HAP-1 (cell line): ENCODE measurements around the gene ZNF618.
A peak's percentile ranks its signal among the peaks of the same experiment; 100 is the strongest.

Experiments
- DNase-seq, 2 experiments: peaks; one replicate each; pipeline ENCODE4 v3.0.0-alpha.2; 2016 to 2020; ENCODE audit warnings: low spot score in 2 of 2
- H3K27me3 ChIP-seq: fragments of 250-450 bp; sonication (Bioruptor Pico); 2 replicates; pipeline ENCODE4 v1.5.1; 2020; ENCODE audit warnings: low read depth, mild to moderate bottlenecking, moderate library complexity
- H3K36me3 ChIP-seq: fragments of 250-450 bp; sonication (Bioruptor Pico); replicated peaks from 2 replicates; pipeline ENCODE4 v1.5.1; 2020; ENCODE audit warnings: mild to moderate bottlenecking
- H3K4me1 ChIP-seq: fragments of 250-450 bp; sonication (Bioruptor Pico); 2 replicates; pipeline ENCODE4 v1.5.1; 2020; ENCODE audit warnings: mild to moderate bottlenecking
- H3K4me3 ChIP-seq: fragments of 250-450 bp; sonication (Bioruptor Pico); 2 replicates; pipeline ENCODE4 v1.5.1; 2020; ENCODE audit warnings: mild to moderate bottlenecking, moderate library complexity
- H3K9me3 ChIP-seq: fragments of 250-450 bp; sonication (Bioruptor Pico); 2 replicates; pipeline ENCODE4 v1.5.1; 2020; ENCODE audit warnings: mild to moderate bottlenecking, moderate library complexity
- in situ Hi-C: fragments of 300-500 bp; cut with MboI; formaldehyde crosslinking; loops from 3 replicates; pipeline ENCODE4 v1.14.3; 2020; ENCODE audit warnings: low sequenced_read_pairs, inconsistent platforms, mixed read lengths

The ZNF618 gene

DNA sequence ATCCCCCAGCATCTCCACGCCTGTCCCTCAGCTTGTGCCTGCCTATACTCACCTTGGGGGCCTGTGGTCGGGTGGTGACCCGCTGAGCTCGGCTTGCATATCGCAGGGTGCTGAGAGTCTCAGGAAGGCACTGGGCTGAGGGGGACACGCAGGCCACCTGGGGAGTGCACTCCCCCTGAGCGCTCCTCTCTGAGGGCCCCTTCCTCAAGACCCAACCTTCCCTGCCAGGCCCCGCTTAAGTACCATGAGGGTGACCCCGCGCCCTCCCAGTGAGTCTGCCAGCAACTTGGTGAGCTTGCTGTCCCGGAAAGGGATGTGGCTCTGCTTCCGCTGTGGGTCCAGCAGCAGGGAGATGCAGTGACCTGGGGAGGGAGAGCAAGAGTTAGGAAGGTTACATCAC, 218.9 kb downstream of the ZNF618 start:
- in situ Hi-C loops, result loop anchor here (10.0 kb wide), 1 partner anchor 190 kb away; no protein-coding TSS in a partner anchor
- H3K36me3 ChIP-seq, result no peaks in the 10 kb centered on the region
- DNase-seq, result no peak
- no peak overlapping the region for H3K4me3 ChIP-seq
- H3K4me1 ChIP-seq, result peaks cover 3% of the 10 kb centered on the region; the same call in 1 of the 2 replicates
- no peaks in the 10 kb centered on the region for H3K9me3 ChIP-seq
- H3K27me3 ChIP-seq, result no peaks in the 10 kb centered on the region

DNA sequence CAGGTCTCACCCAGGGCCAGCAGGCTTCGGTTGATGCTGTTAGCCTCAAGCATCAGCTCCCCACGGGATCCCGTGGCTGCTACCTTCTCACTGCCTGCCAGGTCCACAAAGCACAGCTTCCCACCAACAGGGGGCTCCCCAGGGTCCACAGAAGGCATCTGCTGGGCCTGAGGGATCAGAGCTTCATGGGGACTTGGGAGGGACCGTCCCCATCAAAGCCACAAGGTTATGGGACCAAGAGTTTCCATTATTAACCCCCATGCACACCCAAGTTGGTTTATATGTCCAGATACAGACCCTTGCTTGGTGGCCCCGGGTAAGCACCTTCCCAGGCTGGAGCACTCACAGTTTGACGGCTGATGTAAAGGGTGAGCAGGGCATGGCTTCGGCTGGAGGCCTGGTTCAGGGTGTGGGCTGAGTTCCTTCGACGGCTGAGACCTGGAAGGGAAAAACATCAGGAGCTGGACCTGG, 220.0 kb downstream of the ZNF618 start:
- no peaks in the 10 kb centered on the region for H3K36me3 ChIP-seq
- in situ Hi-C loops, result loop anchor here (10.0 kb wide), 1 partner anchor 189 kb away; no protein-coding TSS in a partner anchor
- H3K27me3 ChIP-seq, result no peaks in the 10 kb centered on the region

DNA sequence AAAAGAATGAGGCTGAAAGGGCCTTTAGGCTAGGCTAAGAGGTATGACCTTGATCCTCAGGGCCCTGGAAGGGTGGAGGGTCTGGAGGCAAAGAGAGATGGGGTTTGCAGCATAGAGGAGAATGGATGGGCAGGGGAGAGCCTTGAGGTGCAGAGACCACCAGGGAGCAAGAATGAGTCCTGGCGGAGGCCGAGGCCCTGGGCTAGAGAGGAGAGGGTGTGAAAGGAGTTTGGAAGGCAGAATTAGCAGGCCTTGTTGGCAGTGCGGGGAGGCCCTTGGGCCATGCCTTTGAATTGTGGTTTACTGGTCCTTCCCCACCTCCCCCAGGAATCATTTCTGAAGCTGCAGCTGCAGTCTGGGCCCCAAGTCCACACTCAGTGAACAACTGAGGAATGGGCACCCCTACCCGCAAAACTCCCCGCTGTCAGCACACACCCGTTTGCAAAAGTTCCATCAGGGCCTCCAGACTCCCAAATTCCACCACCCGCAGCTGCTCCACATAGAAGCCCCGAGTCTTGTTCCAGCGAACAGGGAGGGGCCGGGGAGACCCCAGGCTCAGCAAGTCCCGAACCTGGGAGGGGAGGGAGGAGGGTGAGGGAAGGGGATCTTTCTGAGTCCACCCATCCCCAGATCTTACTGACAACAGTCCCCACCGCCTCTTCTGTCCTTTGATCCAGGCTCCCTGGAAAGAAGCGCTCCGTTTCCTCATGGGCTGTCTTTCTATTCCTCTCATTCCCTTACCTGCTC, 220.9 kb downstream of the ZNF618 start:
- Histone ChIP-seq H3K9me3 (no peaks in the 10 kb centered on the region), H3K4me3 (no peak overlapping the region), H3K36me3 (no peaks in the 10 kb centered on the region), H3K4me1 (peaks cover 3% of the 10 kb centered on the region; the same call in 1 of the 2 replicates), H3K27me3 (no peaks in the 10 kb centered on the region)
- in situ Hi-C loops, result loop anchor here (10.0 kb wide), 1 partner anchor 188 kb away; no protein-coding TSS in a partner anchor
- no peak for DNase-seq

More for the DNA sequence above, 220.0 kb downstream of the ZNF618 start:
- no peak overlapping the region for H3K4me3 ChIP-seq
- peaks cover 3% of the 10 kb centered on the region; the same call in 1 of the 2 replicates for H3K4me1 ChIP-seq
- H3K9me3 ChIP-seq, result no peaks in the 10 kb centered on the region
- DNase-seq, result peak in 1 of 2 experiments; percentile 56

DNA sequence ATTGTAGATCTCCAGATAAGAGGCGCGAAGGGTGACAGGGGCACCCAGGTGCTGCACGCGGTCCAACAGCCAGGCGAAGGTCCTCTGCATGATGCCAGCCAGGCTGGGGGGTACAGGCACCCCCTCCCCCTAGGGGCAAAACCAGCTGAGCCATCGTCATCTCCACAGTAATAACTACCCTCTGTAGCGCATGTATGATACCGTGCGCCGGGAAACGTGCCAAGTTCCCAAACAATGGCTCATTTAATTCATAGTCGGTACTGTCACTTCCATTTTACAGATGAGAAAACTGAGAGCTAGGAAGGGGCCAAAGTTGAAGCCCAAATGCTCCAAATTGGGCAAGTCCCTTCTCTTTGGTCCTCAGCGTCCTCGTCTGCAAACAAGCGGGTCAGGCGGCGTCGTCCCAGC, 221.5 kb downstream of the ZNF618 start:
- in situ Hi-C loops, result loop anchor here (10.0 kb wide), 1 partner anchor 187 kb away; no protein-coding TSS in a partner anchor
- H3K36me3 ChIP-seq, result no peaks in the 10 kb centered on the region
- no peaks in the 10 kb centered on the region for H3K27me3 ChIP-seq
- H3K9me3 ChIP-seq, result 0 out of 2 replicates have a peak, but pooled peaks cover 2% of the 10 kb centered on the region
- peaks cover 3% of the 10 kb centered on the region; the same call in 1 of the 2 replicates for H3K4me1 ChIP-seq
- peak in 1 of 2 experiments; percentile 27 for DNase-seq
- H3K4me3 ChIP-seq, result peak overlapping the region; percentile 36

DNA sequence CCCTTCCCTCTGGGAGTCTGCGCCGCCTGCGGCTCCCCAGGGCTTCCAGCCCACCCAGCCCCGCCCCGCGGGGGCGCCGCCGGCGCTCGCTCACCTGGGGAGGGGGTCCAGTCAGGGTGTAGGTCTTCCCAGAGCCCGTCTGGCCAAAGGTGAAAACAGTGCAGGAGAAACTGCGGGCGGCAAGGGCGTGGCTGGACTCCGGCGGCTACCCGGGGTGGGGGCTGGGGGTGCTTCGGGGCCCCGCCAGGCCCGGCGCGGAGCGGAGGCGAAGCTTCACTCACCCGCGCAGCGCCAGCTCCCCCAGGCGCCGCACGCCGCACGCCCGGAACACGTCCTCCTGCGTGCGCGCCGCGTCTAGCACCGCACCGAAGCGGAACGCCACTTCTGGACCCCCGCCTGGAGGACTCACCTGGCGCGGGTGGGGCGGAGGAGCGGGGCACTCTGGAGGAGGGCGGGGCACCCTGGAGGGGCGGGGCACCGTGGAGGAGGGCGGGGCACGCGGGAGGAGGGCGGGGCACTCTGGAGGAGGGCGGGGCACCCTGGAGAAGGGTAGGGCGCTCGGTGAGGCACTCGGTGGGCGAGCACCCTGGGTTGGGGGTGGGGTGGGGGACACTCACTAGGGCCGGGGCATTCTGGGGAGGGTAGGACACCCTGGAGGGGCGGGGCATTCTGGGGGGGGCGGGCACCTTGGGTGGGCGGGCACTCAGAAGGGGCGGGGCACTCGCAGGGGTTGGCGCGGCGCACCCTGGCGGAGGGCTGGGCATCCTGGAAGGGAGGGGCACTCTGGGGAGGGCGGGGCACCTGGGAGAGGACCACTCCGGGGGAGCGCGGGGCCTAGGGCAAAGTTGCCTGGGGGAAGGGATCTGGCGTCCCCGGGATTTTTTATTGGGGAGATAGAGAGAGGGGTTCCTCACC, 222.2 kb downstream of the ZNF618 start:
- peak; percentile 48 to 90 for DNase-seq
- Histone ChIP-seq H3K9me3 (0 out of 2 replicates have a peak, but pooled peaks cover 4% of the 10 kb centered on the region), H3K4me3 (peak overlapping the region; percentile 36), H3K36me3 (no peaks in the 10 kb centered on the region), H3K27me3 (0 out of 2 replicates have a peak, but pooled peaks cover 2% of the 10 kb centered on the region), H3K4me1 (peaks cover 3% of the 10 kb centered on the region; the same call in 1 of the 2 replicates)
- in situ Hi-C loops, result loop anchor here (10.0 kb wide), 1 partner anchor 187 kb away; no protein-coding TSS in a partner anchor

DNA sequence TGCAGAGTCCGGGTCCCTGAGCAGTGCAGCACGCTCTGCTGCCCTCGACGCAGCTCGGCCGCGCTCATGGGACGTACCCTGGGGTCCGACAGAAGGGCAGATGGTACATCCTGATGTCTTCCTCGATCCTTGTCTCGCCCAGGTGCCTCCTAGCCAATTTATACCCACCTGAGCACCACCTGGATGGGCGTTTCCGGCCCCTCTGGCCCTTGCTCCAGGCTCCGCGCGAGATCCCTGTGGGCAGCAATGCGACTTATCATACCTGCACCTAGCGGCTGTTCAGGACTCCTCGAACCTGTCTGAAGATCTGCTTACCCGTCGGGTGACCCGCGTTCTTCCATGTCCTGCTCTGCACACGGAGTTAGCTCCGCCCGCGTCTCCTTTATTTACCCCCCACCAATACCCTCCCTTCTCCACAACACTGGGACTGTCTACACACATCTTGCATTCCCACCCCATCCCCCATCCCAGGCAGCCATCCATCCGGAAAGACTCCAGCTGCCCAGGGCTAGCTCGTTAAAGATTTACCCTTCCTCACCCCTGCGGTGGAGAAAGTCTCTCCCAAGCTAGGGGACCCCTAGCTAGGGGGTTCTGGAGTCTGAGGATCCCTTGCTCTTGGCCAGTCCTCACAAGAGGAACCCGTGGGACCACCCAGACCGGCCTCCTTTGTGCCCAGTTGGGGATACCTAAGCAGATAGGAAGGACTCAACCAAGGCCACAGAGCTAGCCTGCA, 223.0 kb downstream of the ZNF618 start, which contains the start of gene KIF12:
Gene KIF12, minus strand, starts transcription at position 357 of the 733 bp plus-strand sequence. Its CDS starts 16 bp downstream, at position 341.
- in situ Hi-C loops, result loop anchor here (10.0 kb wide), 1 partner anchor 186 kb away; no protein-coding TSS in a partner anchor
- Histone ChIP-seq H3K36me3 (no peaks in the 10 kb centered on the region), H3K4me3 (peak within 1 kb of the TSS; percentile 36), H3K4me1 (peaks cover 3% of the 10 kb centered on the region; the same call in 1 of the 2 replicates), H3K9me3 (0 out of 2 replicates have a peak, but pooled peaks cover 4% of the 10 kb centered on the region), H3K27me3 (peaks cover 7% of the 10 kb centered on the region)
- no peak for DNase-seq

DNA sequence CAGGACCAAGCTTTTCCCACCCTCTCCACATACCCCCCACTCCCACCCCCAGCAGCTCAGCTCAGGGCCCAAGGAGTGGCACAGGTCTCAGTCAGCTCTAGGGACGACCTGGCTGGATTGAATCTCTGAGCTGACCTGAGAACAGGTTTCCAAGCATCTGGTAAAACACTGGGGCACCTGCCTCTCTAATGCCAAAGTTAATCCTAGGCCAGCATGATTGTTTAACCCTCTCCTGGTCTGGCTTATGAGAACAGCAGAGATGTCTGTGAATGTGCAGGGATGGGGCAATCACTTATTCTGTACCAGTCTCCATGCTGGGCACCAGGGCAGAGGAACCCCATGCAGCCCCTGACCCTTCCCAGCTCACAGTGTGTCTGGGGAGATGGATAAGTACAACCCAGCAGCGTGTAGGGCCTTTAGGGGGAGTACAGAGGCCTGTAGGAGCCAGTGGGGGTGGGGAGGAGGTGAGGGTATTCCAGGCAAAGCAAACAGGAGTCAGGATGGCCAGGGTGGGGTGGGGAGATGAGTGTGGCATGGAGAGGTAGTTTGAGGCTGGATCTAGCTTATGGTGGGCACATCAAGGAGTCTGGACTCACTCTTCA, 223.7 kb downstream of the ZNF618 start:
- H3K4me3 ChIP-seq, result no peak overlapping the region
- H3K36me3 ChIP-seq, result no peaks in the 10 kb centered on the region
- DNase-seq, result no peak
- H3K27me3 ChIP-seq, result peaks cover 12% of the 10 kb centered on the region
- in situ Hi-C loops, result loop anchor here (10.0 kb wide), 2 partner anchors 65 to 185 kb away; no protein-coding TSS in a partner anchor
- 0 out of 2 replicates have a peak, but pooled peaks cover 4% of the 10 kb centered on the region for H3K9me3 ChIP-seq
- peaks cover 3% of the 10 kb centered on the region; the same call in 1 of the 2 replicates for H3K4me1 ChIP-seq

DNA sequence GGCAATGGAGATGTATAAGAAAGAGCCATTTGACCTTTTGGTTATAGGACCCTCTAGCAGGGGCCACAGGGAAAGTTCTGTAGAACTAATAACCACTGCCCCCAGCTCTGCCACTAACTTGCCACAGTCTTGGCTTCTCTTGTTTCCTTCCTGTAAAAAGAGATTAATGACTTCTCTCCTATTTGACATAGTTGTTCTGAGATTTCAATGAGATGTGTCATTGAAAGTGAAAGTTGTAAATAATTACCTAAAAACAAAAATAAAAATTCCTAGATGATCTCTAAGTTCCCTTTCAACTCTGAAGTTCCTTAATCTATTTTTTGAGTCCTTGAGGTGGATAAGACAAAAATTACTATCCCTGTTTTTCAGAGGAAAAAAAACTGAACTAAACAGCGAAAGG, 224.4 kb downstream of the ZNF618 start:
- peaks cover 19% of the 10 kb centered on the region for H3K27me3 ChIP-seq
- DNase-seq, result no peak
- peaks cover 3% of the 10 kb centered on the region; the same call in 1 of the 2 replicates for H3K4me1 ChIP-seq
- no peak overlapping the region for H3K4me3 ChIP-seq
- H3K36me3 ChIP-seq, result no peaks in the 10 kb centered on the region
- in situ Hi-C loops, result loop anchor here (10.0 kb wide), 1 partner anchor 64 kb away; no protein-coding TSS in a partner anchor
- H3K9me3 ChIP-seq, result 0 out of 2 replicates have a peak, but pooled peaks cover 4% of the 10 kb centered on the region

DNA sequence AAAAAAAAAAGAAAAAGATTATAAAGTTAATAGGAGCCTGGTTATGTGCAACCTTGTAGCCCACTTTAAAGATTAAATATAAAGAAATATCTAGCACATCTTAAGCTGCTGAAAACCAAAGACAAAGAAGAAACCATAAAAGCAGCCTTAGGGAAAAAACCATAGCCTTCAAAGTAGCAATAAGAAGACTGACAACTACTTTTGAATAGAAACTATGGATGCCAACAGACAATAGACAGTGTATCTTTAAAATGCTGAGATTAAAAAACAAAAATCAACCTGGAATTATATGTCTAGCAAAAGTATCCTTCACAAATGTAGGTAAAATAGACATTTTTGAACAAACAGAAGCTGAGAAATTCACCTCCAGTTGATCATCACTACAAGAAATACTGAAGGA, 226.4 kb downstream of the ZNF618 start:
- in situ Hi-C loops, result loop anchor here (10.0 kb wide), 1 partner anchor 62 kb away; no protein-coding TSS in a partner anchor
- DNase-seq, result no peak
- H3K4me1 ChIP-seq, result peaks cover 3% of the 10 kb centered on the region; the same call in 1 of the 2 replicates
- peaks cover 24% of the 10 kb centered on the region for H3K27me3 ChIP-seq
- H3K36me3 ChIP-seq, result no peaks in the 10 kb centered on the region
- 0 out of 2 replicates have a peak, but pooled peaks cover 4% of the 10 kb centered on the region for H3K9me3 ChIP-seq
- H3K4me3 ChIP-seq, result no peak overlapping the region

DNA sequence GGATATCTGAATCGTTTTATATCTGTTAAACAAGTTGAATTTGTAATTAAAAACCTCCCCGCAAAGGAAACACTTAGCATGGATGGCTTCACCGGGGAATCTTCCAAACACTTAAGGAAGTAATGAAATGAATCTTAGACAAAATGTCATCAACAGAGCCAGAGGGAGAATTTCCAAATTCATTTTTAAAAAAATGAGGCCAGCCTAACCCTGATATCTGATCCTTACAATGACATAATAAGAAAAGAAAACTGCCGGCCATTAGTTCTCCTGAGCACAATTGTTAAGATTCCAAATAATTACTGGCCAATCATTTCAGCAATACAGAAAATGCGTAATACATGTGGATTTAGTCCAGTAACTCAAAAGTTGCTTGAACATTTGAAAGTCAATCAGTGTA, 229.1 kb downstream of the ZNF618 start:
- Histone ChIP-seq H3K27me3 (peaks cover 24% of the 10 kb centered on the region), H3K9me3 (0 out of 2 replicates have a peak, but pooled peaks cover 4% of the 10 kb centered on the region), H3K4me1 (no peaks in the 10 kb centered on the region), H3K36me3 (no peaks in the 10 kb centered on the region), H3K4me3 (no peak overlapping the region)
- DNase-seq, result no peak
- in situ Hi-C loops, result loop anchor here (10.0 kb wide), 1 partner anchor 60 kb away; no protein-coding TSS in a partner anchor
